Esophagus squamous epithelium (tissue), 4 donors: ENCODE results near the gene IPCEF1.
"Not testable (repeated sequence)": the region's sequence is repeated elsewhere in the genome, so short reads cannot be mapped to it uniquely, and the experiment has no call there.

Experiments used
- POLR2A ChIP-seq, 4 donors: fragments of 450-650 bp; IDR thresholded peaks; one replicate each; pipeline ENCODE4 v1.6.1; 2017; ENCODE audit warnings: antibody characterized with exemption in 4 of 4, mild to moderate bottlenecking in 4 of 4, moderate library complexity in 3 of 4
- TF ChIP-seq, protein P1 (sequence below), 6 experiments: fragments of 450-650 bp in 4 of 6; fragments of 200-600 bp in 2 of 6; sonication (generic) in 2 of 6; IDR thresholded peaks; one replicate each; pipeline ENCODE4 v1.5.1; 2016 to 2019; ENCODE audit warnings: antibody characterized with exemption in 6 of 6, mild to moderate bottlenecking in 4 of 6, moderate library complexity in 4 of 6

DNA sequence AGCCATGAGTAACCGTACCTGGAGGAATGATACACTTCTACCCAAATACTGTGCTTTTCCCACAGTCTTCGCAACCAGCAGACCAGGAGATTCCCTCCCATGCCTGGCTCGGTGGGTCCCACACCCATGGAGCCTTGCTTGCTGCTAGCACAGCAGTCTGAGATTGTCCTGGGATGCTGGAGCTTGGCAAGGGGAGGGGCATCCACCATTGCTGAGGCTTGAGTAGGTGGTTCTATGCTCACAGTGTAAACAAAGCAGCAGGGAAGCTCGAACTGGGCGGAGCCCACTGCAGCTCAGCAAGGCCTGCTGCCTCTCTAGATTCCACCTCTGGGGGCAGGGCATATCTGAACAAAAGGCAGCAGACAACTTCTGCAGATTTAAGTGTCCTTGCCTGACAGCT is 184.2 kb downstream of the IPCEF1 start:
- TF ChIP-seq, protein P1, sequence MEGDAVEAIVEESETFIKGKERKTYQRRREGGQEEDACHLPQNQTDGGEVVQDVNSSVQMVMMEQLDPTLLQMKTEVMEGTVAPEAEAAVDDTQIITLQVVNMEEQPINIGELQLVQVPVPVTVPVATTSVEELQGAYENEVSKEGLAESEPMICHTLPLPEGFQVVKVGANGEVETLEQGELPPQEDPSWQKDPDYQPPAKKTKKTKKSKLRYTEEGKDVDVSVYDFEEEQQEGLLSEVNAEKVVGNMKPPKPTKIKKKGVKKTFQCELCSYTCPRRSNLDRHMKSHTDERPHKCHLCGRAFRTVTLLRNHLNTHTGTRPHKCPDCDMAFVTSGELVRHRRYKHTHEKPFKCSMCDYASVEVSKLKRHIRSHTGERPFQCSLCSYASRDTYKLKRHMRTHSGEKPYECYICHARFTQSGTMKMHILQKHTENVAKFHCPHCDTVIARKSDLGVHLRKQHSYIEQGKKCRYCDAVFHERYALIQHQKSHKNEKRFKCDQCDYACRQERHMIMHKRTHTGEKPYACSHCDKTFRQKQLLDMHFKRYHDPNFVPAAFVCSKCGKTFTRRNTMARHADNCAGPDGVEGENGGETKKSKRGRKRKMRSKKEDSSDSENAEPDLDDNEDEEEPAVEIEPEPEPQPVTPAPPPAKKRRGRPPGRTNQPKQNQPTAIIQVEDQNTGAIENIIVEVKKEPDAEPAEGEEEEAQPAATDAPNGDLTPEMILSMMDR (IDR thresholded peaks at IDR 0.05), result not testable (repeated sequence)
- TF ChIP-seq POLR2A (IDR thresholded peaks at IDR 0.05), result not testable (repeated sequence)
